K562 (cell line): Measurements from ENCODE around the gene PRKAG1. TPM values are rescaled to one million over a fixed set of nuclear protein-coding genes. Genes with fewer than 3 reads are reported as not detected.

Source experiments
- ARHGAP35 ChIP-seq: fragments of 450-650 bp; IDR thresholded peaks from 2 replicates; pipeline ENCODE4 v1.6.1; 2018; ENCODE audit not compliant: partially characterized antibody
- CEBPG ChIP-seq, 3 experiments: fragments of 200-800 bp in 1 of 3; sonication (Bioruptor generic) in 1 of 3; sonication (generic) in 1 of 3; formaldehyde crosslinking in 1 of 3; IDR thresholded peaks in 2 of 3; conservative IDR thresholded peaks in 1 of 3; 2 replicates each; pipeline versions ENCODE4 v1.6.1 to v1.8.0; 2016 to 2022; ENCODE audit warnings: missing compliant biosample characterization in 2 of 3, missing genetic modification characterization in 2 of 3, mild to moderate bottlenecking in 1 of 3, missing genetic modification reagents in 1 of 3
- CREB3 ChIP-seq: fragments of 450-650 bp; conservative IDR thresholded peaks from 2 replicates; pipeline ENCODE4 v1.6.1; 2016; ENCODE audit warnings: missing genetic modification characterization, low read depth, mild to moderate bottlenecking, missing compliant biosample characterization, moderate library complexity
- ETS2 ChIP-seq: IDR thresholded peaks from 2 replicates; pipeline ENCODE4 v1.6.1; 2016; ENCODE audit warnings: borderline replicate concordance, missing genetic modification characterization, mild to moderate bottlenecking, moderate library complexity, missing compliant biosample characterization; ENCODE audit not compliant: poor library complexity, severe bottlenecking
- HMBOX1 ChIP-seq: sonication (generic); IDR thresholded peaks from 2 replicates; pipeline ENCODE4 v1.6.1; 2016
- HOXB6 ChIP-seq: fragments of 250-450 bp; sonication (Bioruptor Pico); IDR thresholded peaks from 2 replicates; pipeline ENCODE4 v1.5.1; 2022; ENCODE audit warnings: mild to moderate bottlenecking, borderline replicate concordance
- IRF9 ChIP-seq: fragments of 450-650 bp; IDR thresholded peaks from 2 replicates; pipeline ENCODE4 v1.6.1; 2016; ENCODE audit warnings: missing biosample characterization, missing genetic modification characterization
- LEF1 ChIP-seq: fragments of 450-650 bp; IDR thresholded peaks from 2 replicates; pipeline ENCODE4 v1.6.1; 2016; ENCODE audit warnings: mild to moderate bottlenecking
- NCOR1 ChIP-seq: fragments of 450-650 bp; IDR thresholded peaks from 2 replicates; pipeline ENCODE4 v1.6.1; 2016; ENCODE audit warnings: mild to moderate bottlenecking, moderate library complexity
- NELFE ChIP-seq: IDR thresholded peaks from 2 replicates; pipeline ENCODE4 v1.6.1; 2011; ENCODE audit warnings: mild to moderate bottlenecking; ENCODE audit not compliant: insufficient read depth, insufficient read length
- NEUROD1 ChIP-seq: fragments of 150-350 bp; IDR thresholded peaks from 2 replicates; pipeline ENCODE4 v1.6.1; 2014; ENCODE audit warnings: borderline replicate concordance, low read length, low read depth; ENCODE audit not compliant: partially characterized antibody
- RBM39 ChIP-seq: fragments of 200-400 bp; formaldehyde crosslinking; optimal IDR thresholded peaks from 2 replicates; pipeline ENCODE3; 2018; ENCODE audit warnings: low read depth, low read length
- RFX5 ChIP-seq: IDR thresholded peaks from 2 replicates; pipeline ENCODE4 v1.6.1; 2011; ENCODE audit warnings: low read depth, mild to moderate bottlenecking, improper control_type of control experiment, low read length
- SP2 ChIP-seq: IDR thresholded peaks from 2 replicates; pipeline ENCODE4 v1.6.1; 2011; ENCODE audit warnings: mild to moderate bottlenecking, low read depth, low read length, moderate library complexity; ENCODE audit not compliant: poor library complexity, severe bottlenecking; ENCODE audit errors: extremely low read depth
- TAL1 ChIP-seq: fragments of 450-650 bp; IDR thresholded peaks from 2 replicates; pipeline ENCODE4 v1.6.1; 2016; ENCODE audit warnings: mild to moderate bottlenecking
- VEZF1 ChIP-seq: fragments of 200-800 bp; sonication (Bioruptor generic); IDR thresholded peaks from 2 replicates; pipeline ENCODE4 v1.6.1; 2017; ENCODE audit warnings: missing genetic modification characterization, missing compliant biosample characterization
- ZNF174 ChIP-seq: fragments of 250-450 bp; sonication (Bioruptor Pico); IDR thresholded peaks from 2 replicates; pipeline ENCODE4 v1.4.0; 2020; ENCODE audit warnings: mild to moderate bottlenecking
- ZNF589 ChIP-seq: fragments of 200-800 bp; sonication (Bioruptor generic); IDR thresholded peaks from 2 replicates; pipeline ENCODE4 v1.6.1; 2016; ENCODE audit warnings: low read depth, missing genetic modification characterization, missing compliant biosample characterization
- ZNF639 ChIP-seq, 2 experiments: fragments of 200-800 bp in 1 of 2; sonication (Bioruptor generic) in 1 of 2; sonication (generic) in 1 of 2; formaldehyde crosslinking in 1 of 2; IDR thresholded peaks in 1 of 2; conservative IDR thresholded peaks in 1 of 2; 2 replicates each; pipeline versions ENCODE4 v1.5.0 to v1.6.1; 2016 to 2020; ENCODE audit warnings: missing compliant biosample characterization in 1 of 2, missing genetic modification characterization in 1 of 2, missing genetic modification reagents in 1 of 2
- ZNF785 ChIP-seq: fragments of 250-450 bp; sonication (Bioruptor Pico); IDR thresholded peaks from 2 replicates; pipeline ENCODE4 v1.4.0; 2020; ENCODE audit warnings: mild to moderate bottlenecking
- polyA plus RNA-seq, 8 experiments: library from polyadenylated mRNA; depleted of rRNA in 4 of 8; stranded (reverse) in 5 of 8; unstranded in 3 of 8; fragments of >200 nt; fragmentation: Nextera tagmentation in 2 of 8; fragmentation: Illumina TruSeq in 1 of 8; extraction: Ambion mirVana in 2 of 8; extraction: Trizol in 1 of 8; gene quantifications; 2 replicates each; pipeline versions ENCODE4 v1.2.1 to v1.2.3, GENCODE V29; 2011 to 2014; ENCODE audit warnings: inconsistent platforms in 1 of 8, missing spikeins in 1 of 8
- total RNA-seq, 7 experiments: library from RNA; depleted of rRNA in 6 of 7; stranded (reverse); fragments of >200 nt in 6 of 7; fragmentation: Illumina TruSeq in 2 of 7; extraction: Trizol in 2 of 7; gene quantifications; 2 replicates each; pipeline versions ENCODE4 v1.2.1 to v1.2.3, GENCODE V29; 2011 to 2021; ENCODE audit warnings: low replicate concordance in 1 of 7

PRKAG1 gene
- total and polyA plus RNA-seq, 9 of the 15 experiments (the other 6 are each of a cell fraction or from before 2014, with no cell fraction given) = 51.1 to 126 (median 79.1) TPM

- TF ChIP-seq CEBPG (CRISPR knock-in tag; IDR thresholded peaks at IDR 0.05) = no peak
- TF ChIP-seq CEBPG (tag; conservative IDR thresholded peaks at IDR 0.05 in 1 of 2, IDR thresholded peaks at IDR 0.05 in 1 of 2) = no peak
- peak; percentile 71 for TF ChIP-seq NCOR1
- TF ChIP-seq ETS2 (tag) = no peak
- no peak for TF ChIP-seq NELFE
- no peak for TF ChIP-seq HOXB6 (CRISPR knock-in tag)
- peak; percentile 76 for TF ChIP-seq LEF1
- TF ChIP-seq ZNF174 (CRISPR knock-in tag) = no peak
- no peak for TF ChIP-seq SP2
- TF ChIP-seq CREB3 (tag) = no peak
- TF ChIP-seq RFX5 = no peak
- peak; percentile 96 for TF ChIP-seq VEZF1 (CRISPR knock-in tag)
- peak; percentile 78 for TF ChIP-seq NEUROD1
- TF ChIP-seq ZNF589 (CRISPR knock-in tag) = no peak
- no peak for TF ChIP-seq TAL1
- TF ChIP-seq ZNF785 (CRISPR knock-in tag) = no peak
- no peak for TF ChIP-seq ARHGAP35
- peak in 1 of 2 experiments; percentile 86; a peak in 2 of 4 replicates for TF ChIP-seq ZNF639 (CRISPR knock-in tag; conservative IDR thresholded peaks at IDR 0.05 in 1 of 2, IDR thresholded peaks at IDR 0.05 in 1 of 2)
- no peak for TF ChIP-seq RBM39
- TF ChIP-seq HMBOX1 = no peak
- no peak for TF ChIP-seq IRF9 (tag)
These were observed 41.9 kb upstream of the PRKAG1 start, which contains the start of gene KMT2D (continued) for GRCh38 chr12:49060237-49061156.
